Hepatocyte (in vitro differentiated cells): ENCODE data around the gene PALLD.

Experiments used
- CTCF ChIP-seq: fragments of 200-600 bp; sonication (generic); IDR thresholded peaks from 2 replicates; pipeline ENCODE4 v1.5.1; 2016; ENCODE audit warnings: antibody characterized with exemption, mild to moderate bottlenecking; ENCODE audit not compliant: poor library complexity
- EZH2phosphoT487 ChIP-seq: fragments of 200-600 bp; sonication (generic); IDR thresholded peaks from one replicate; pipeline ENCODE4 v1.6.1; 2018; ENCODE audit warnings: antibody characterized with exemption, mild to moderate bottlenecking, low read depth, moderate library complexity; ENCODE audit not compliant: unreplicated experiment, severe bottlenecking

GRCh38 chr4:168800926-168801325 lies 304.1 kb downstream of the PALLD start:
- TF ChIP-seq CTCF = no peak
- TF ChIP-seq EZH2phosphoT487 = no peak
